Chondrocyte (in vitro differentiated cells): Measurements from ENCODE around the gene LRFN4. TPM values are rescaled to one million over a fixed set of nuclear protein-coding genes. Genes with fewer than 3 reads are reported as not detected.

Experiments used
- DNase-seq: peaks from one replicate; pipeline ENCODE4 v3.0.0; 2021; ENCODE audit warnings: mixed read lengths, low spot score
- H3K27ac Mint-ChIP-seq: one replicate; pipeline ENCODE4 v1.8.0; 2021; ENCODE audit warnings: mild to moderate bottlenecking, moderate library complexity, mixed read lengths; ENCODE audit not compliant: unreplicated experiment
- H3K27me3 Mint-ChIP-seq: 2 replicates; pipeline ENCODE4 v1.8.0; 2021; ENCODE audit warnings: low read depth, mixed read lengths
- H3K36me3 Mint-ChIP-seq: 2 replicates; pipeline ENCODE4 v1.8.0; 2021; ENCODE audit warnings: low read depth, mixed read lengths
- H3K4me1 Mint-ChIP-seq: 2 replicates; pipeline ENCODE4 v1.8.0; 2021; ENCODE audit warnings: low read depth, mild to moderate bottlenecking, mixed read lengths
- H3K4me3 Mint-ChIP-seq: one replicate; pipeline ENCODE4 v1.8.0; 2021; ENCODE audit warnings: mild to moderate bottlenecking, moderate library complexity, mixed read lengths; ENCODE audit not compliant: unreplicated experiment
- H3K9me3 Mint-ChIP-seq: 2 replicates; pipeline ENCODE4 v1.8.0; 2021; ENCODE audit warnings: low read depth, mixed read lengths
- CTCF ChIP-seq: fragments of 200-600 bp; sonication (generic); IDR thresholded peaks from 2 replicates; pipeline ENCODE4 v1.5.0; 2021; ENCODE audit warnings: antibody characterized with exemption, mild to moderate bottlenecking, moderate library complexity
- total RNA-seq: library from RNA; stranded (reverse); gene quantifications from 3 replicates; pipeline ENCODE4 v1.2.1, GENCODE V29; 2021

The LRFN4 gene
- total RNA-seq, 1 donor from 2014 or later: 47.2 TPM

GRCh38 chr11:66853242-66854229 lies 3.3 kb upstream of the LRFN4 start:
- H3K36me3 Mint-ChIP-seq: no peaks in the 10 kb centered on the region
- no peaks in the 10 kb centered on the region for H3K9me3 Mint-ChIP-seq
- no peak for TF ChIP-seq CTCF
- peaks cover 14% of the 10 kb centered on the region for H3K4me1 Mint-ChIP-seq
- no peaks in the 10 kb centered on the region for H3K27me3 Mint-ChIP-seq
- no peak overlapping the region for H3K4me3 Mint-ChIP-seq
- DNase-seq: peak; percentile 90
- no peak overlapping the region for H3K27ac Mint-ChIP-seq

- Mint-ChIP-seq H3K27me3 (no peaks in the 10 kb centered on the region), H3K9me3 (no peaks in the 10 kb centered on the region), H3K4me1 (peaks cover 14% of the 10 kb centered on the region), H3K4me3 (no peak overlapping the region), H3K27ac (no peak overlapping the region), H3K36me3 (no peaks in the 10 kb centered on the region)
- TF ChIP-seq CTCF: no peak
- peak; percentile 68 for DNase-seq
These were observed 2.6 kb upstream of the LRFN4 start for GRCh38 chr11:66854231-66854661.

- H3K9me3 Mint-ChIP-seq: no peaks in the 10 kb centered on the region
- no peak for TF ChIP-seq CTCF
- DNase-seq: peak; percentile 79
- no peak overlapping the region for H3K4me3 Mint-ChIP-seq
- no peaks in the 10 kb centered on the region for H3K27me3 Mint-ChIP-seq
- no peak overlapping the region for H3K27ac Mint-ChIP-seq
- no peaks in the 10 kb centered on the region for H3K36me3 Mint-ChIP-seq
- peaks cover 14% of the 10 kb centered on the region for H3K4me1 Mint-ChIP-seq
These were observed 2.1 kb upstream of the LRFN4 start for GRCh38 chr11:66854729-66855211.

- Mint-ChIP-seq H3K36me3 (no peaks in the 10 kb centered on the region), H3K4me1 (peaks cover 14% of the 10 kb centered on the region), H3K27me3 (no peaks in the 10 kb centered on the region), H3K4me3 (peak overlapping the region; percentile 90), H3K9me3 (no peaks in the 10 kb centered on the region), H3K27ac (peak overlapping the region; percentile 75)
- peak; percentile 96 for DNase-seq
- no peak for TF ChIP-seq CTCF
These were observed 1.0 kb upstream of the LRFN4 start for GRCh38 chr11:66855574-66856495.
